ENCODE results near the gene GAL3ST1.

GAL3ST1 gene

DNA sequence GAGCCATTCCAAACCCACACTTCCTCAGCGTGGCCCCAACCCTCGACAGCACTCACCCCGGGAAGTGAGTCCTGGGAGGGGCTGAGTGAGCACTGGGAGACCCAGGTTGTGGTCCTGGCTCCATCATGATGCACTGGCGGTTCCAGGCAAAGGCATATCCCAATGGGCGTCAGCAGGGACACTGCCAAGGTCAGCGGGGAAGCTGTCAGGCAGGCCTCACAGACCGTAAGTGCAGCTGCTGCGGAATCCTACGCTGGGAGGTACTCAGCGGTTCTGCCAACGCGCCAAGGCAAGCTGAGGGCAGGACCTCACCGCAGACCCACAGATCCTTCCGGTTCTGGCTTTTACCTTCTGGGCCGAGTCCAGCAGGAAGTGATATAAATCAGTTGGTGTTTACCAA lies 1.4 kb upstream of the GAL3ST1 start:
- no peak for TF ChIP-seq CTCF (IDR thresholded peaks at IDR 0.05)
- Histone ChIP-seq H3K36me3 (peaks cover 48 to 58% (median 55%) of the 10 kb centered on the region in 3 donors), H3K27ac (peak overlapping the region; percentile 55 to 78), H3K4me1 (peaks cover 0 to 32% (median 15%) of the 10 kb centered on the region in 4 donors), H3K9me3 (no peaks in the 10 kb centered on the region), H3K27me3 (no peaks in the 10 kb centered on the region), H3K4me3 (no peak overlapping the region)
- DNase-seq = no peak
- intact Hi-C loops (cut with DNase I; ENCODE audit: low total_unique reads) = no loop called here

DNA sequence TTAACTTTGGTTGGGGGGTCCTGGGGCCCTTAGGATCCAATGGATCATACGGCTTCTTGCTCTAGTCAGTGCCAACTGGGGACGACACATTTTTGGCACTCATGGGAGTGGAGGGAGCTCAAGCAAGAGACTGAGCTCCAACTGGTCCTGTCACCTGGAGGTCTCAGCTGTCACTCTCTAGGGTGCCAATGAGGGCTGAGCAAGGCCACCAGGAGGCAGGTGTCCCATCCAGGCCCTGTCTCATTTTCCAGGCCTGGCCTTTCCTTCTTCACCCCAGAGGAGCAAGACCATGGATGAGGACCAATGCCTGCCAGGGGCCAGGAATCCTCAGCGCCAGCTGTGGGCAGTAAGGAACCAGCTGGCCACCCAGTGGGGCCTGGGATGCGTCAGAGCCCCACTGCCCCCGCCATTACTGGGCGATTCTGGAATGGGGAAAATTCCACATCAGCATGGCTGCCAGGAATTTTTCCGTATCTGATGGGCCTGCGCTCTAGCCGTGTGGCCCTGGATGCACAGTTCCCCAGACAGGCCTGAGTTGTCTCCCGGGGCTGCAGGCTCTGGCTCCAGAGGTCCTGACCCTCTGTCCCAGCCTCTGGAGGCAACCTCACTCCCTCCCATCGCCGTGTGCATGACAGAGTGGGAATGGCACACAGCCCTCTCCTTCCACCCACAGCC lies 669 bp upstream of the GAL3ST1 start:
- intact Hi-C loops (cut with DNase I; ENCODE audit: low total_unique reads) = no loop called here
- H3K4me3 ChIP-seq = peak overlapping the region; percentile 38 to 39
- H3K27ac ChIP-seq = peak overlapping the region; percentile 55 to 78
- H3K4me1 ChIP-seq = peaks cover 0 to 32% (median 15%) of the 10 kb centered on the region in 4 donors
- no peaks in the 10 kb centered on the region for H3K27me3 ChIP-seq
- no peak for TF ChIP-seq CTCF (IDR thresholded peaks at IDR 0.05)
- H3K36me3 ChIP-seq = peaks cover 40 to 51% (median 48%) of the 10 kb centered on the region in 3 donors
- DNase-seq = peak; percentile 48 to 91
- no peaks in the 10 kb centered on the region for H3K9me3 ChIP-seq

DNA sequence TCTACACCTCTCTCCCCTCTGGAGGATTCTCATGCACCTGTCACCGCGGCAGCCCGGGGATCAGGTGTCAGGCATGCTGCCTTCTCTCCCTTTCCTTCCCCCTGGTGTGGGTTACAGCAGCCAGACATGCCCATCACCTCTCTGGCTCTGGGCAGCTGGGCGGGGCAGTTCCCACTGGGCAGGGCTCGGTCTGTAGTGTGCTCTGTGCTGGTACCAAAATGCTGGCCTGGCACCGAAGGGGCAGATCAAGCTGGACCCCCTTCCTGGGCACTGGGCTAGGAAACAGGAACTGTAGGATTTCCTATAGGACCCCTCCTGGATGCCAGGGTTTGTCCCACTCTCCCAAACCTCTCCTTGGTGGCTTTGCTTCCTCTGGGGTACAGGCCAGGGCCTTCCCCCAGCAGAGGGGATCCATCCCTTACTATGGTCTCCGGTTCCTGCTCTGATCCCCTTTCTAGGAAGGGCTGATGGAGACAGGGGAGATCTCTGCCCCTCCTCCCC lies 821 bp downstream of the GAL3ST1 start:
- peaks cover 0 to 32% (median 15%) of the 10 kb centered on the region in 4 donors for H3K4me1 ChIP-seq
- no peak overlapping the region for H3K4me3 ChIP-seq
- intact Hi-C loops (cut with DNase I; ENCODE audit: low total_unique reads) = no loop called here
- no peaks in the 10 kb centered on the region for H3K9me3 ChIP-seq
- peak overlapping the region in 1 of 2 donors; percentile 62 for H3K27ac ChIP-seq
- no peak for TF ChIP-seq CTCF (IDR thresholded peaks at IDR 0.05)
- DNase-seq = no peak
- peaks cover 25 to 36% (median 33%) of the 10 kb centered on the region in 3 donors for H3K36me3 ChIP-seq
- no peaks in the 10 kb centered on the region for H3K27me3 ChIP-seq

DNA sequence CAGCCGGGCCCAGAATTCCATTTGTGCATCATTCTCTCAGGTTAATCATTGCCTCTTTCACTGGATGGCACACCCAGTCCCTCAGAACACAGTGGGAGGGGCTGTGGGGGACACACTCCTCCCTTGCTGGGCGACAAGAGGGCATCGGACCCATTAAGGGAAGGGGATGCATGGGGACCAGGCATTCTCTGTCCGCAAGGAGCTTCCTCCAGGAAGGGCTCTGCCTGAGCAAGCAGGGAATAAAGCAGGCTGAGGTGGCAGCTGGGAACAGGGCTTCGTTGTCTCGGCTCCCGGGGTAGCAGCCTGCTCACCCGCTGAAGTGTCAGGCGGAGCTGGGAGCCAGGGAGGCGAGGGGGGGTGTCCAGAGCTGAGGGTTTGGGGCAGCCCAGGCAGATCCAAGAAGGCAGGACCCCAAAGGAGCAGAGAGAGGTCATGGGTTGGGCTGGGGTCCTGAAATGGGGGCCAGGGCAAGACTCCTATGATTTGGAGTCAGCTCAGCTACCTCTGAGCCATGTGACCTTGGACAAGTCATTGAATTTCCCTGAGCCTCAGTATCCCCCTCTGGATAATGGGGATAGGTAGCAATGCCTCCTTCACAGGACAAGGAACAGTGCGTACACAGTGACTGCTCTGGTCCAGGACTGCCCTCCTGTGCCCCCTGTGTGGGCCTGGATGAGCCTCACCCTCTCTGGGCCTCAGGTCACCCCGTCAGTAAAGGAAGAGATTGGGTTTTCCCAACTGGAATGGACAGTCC lies 1.4 kb downstream of the GAL3ST1 start:
- TF ChIP-seq CTCF (IDR thresholded peaks at IDR 0.05) = no peak
- peaks cover 19 to 30% (median 26%) of the 10 kb centered on the region in 3 donors for H3K36me3 ChIP-seq
- no peak overlapping the region for H3K4me3 ChIP-seq
- H3K27me3 ChIP-seq = no peaks in the 10 kb centered on the region
- DNase-seq = no peak
- peak overlapping the region in 1 of 2 donors; percentile 62 for H3K27ac ChIP-seq
- H3K9me3 ChIP-seq = no peaks in the 10 kb centered on the region
- H3K4me1 ChIP-seq = peaks cover 0 to 32% (median 15%) of the 10 kb centered on the region in 4 donors
- intact Hi-C loops (cut with DNase I; ENCODE audit: low total_unique reads) = no loop called here

GRCh38 chr22:30572210-30572609 lies 2.3 kb downstream of the GAL3ST1 start:
- DNase-seq = no peak
- H3K36me3 ChIP-seq = peaks cover 11 to 22% (median 18%) of the 10 kb centered on the region in 3 donors
- H3K4me3 ChIP-seq = no peak overlapping the region
- peaks cover 0 to 32% (median 15%) of the 10 kb centered on the region in 4 donors for H3K4me1 ChIP-seq
- H3K27me3 ChIP-seq = no peaks in the 10 kb centered on the region
- intact Hi-C loops (cut with DNase I; ENCODE audit: low total_unique reads) = no loop called here
- TF ChIP-seq CTCF (IDR thresholded peaks at IDR 0.05) = no peak
- H3K27ac ChIP-seq = no peak overlapping the region
- H3K9me3 ChIP-seq = no peaks in the 10 kb centered on the region

Measured in tibial artery (tissue), 4 donors.